Progenitor cell of endocrine pancreas (in vitro differentiated cells): Measurements from ENCODE around the gene SLAMF8. TPM values are rescaled to one million over a fixed set of nuclear protein-coding genes. Genes with fewer than 3 reads are reported as not detected.

Experiments
- DNase-seq: peaks from one replicate; pipeline ENCODE4 v3.0.0; 2021; ENCODE audit warnings: low spot score; ENCODE audit not compliant: unreplicated experiment
- H3K27ac Mint-ChIP-seq: 2 replicates; pipeline ENCODE4 v1.8.0; 2021; ENCODE audit warnings: mild to moderate bottlenecking, moderate library complexity, mixed read lengths
- H3K27me3 Mint-ChIP-seq: 2 replicates; pipeline ENCODE4 v1.8.0; 2021; ENCODE audit warnings: mixed read lengths
- H3K36me3 Mint-ChIP-seq: 2 replicates; pipeline ENCODE4 v1.8.0; 2022; ENCODE audit warnings: mixed read lengths; ENCODE audit not compliant: insufficient read depth
- H3K4me1 Mint-ChIP-seq: 2 replicates; pipeline ENCODE4 v1.8.0; 2021; ENCODE audit warnings: low read depth, mixed read lengths
- H3K4me3 Mint-ChIP-seq: 2 replicates; pipeline ENCODE4 v1.8.0; 2021; ENCODE audit warnings: low read depth, mild to moderate bottlenecking, moderate library complexity, mixed read lengths
- H3K9me3 Mint-ChIP-seq: 2 replicates; pipeline ENCODE4 v1.8.0; 2021; ENCODE audit warnings: low read depth, mixed read lengths
- CTCF ChIP-seq: fragments of 200-600 bp; sonication (generic); IDR thresholded peaks from one replicate; pipeline ENCODE4 v1.5.0; 2021; ENCODE audit warnings: antibody characterized with exemption, mild to moderate bottlenecking; ENCODE audit not compliant: unreplicated experiment
- total RNA-seq: library from RNA; stranded (reverse); gene quantifications from 2 replicates; pipeline ENCODE4 v1.2.1, GENCODE V29; 2021

SLAMF8 gene
- total RNA-seq, 1 donor from 2014 or later, result not detected

GRCh38 chr1:159869607-159870006 is 42.9 kb downstream of the SLAMF8 start:
- Mint-ChIP-seq H3K27ac (no peak overlapping the region), H3K4me3 (no peak overlapping the region), H3K9me3 (no peaks in the 10 kb centered on the region), H3K4me1 (peaks cover 2% of the 10 kb centered on the region), H3K27me3 (peaks cover 83% of the 10 kb centered on the region), H3K36me3 (no peaks in the 10 kb centered on the region)
- DNase-seq, result no peak
- no peak for TF ChIP-seq CTCF

- Mint-ChIP-seq H3K9me3 (no peaks in the 10 kb centered on the region), H3K27ac (no peak overlapping the region), H3K36me3 (no peaks in the 10 kb centered on the region), H3K4me1 (peaks cover 2% of the 10 kb centered on the region), H3K27me3 (peaks cover 81% of the 10 kb centered on the region), H3K4me3 (no peak overlapping the region)
- TF ChIP-seq CTCF, result no peak
- DNase-seq, result no peak
Measured at GRCh38 chr1:159870704-159871103, 44.0 kb downstream of the SLAMF8 start.

DNA sequence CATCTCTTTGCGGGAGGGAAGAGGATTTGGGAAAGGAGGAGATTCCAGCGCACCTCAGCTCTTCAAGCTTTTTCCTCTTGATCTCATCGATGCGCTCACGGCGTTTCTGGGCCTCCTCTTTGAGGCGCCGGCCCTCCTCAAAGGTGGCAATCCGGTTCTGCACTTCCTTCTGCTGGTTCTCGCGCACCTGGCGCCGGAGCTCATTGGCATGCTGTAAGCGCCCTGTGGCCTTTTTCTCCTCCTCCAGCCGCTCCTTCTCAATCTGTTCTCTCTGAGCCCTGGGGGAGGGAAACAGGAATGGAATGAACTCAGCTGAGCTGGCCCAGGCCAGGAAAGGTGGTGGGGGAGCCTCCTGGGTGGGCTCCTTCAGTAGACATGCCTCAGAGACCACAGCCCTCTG is 46.2 kb downstream of the SLAMF8 start:
- DNase-seq, result no peak
- Mint-ChIP-seq H3K27ac (no peak overlapping the region), H3K4me1 (no peaks in the 10 kb centered on the region), H3K36me3 (peaks cover 1% of the 10 kb centered on the region), H3K27me3 (peaks cover 69% of the 10 kb centered on the region), H3K4me3 (no peak overlapping the region), H3K9me3 (no peaks in the 10 kb centered on the region)
- TF ChIP-seq CTCF, result no peak

GRCh38 chr1:159873530-159874143 is 47.0 kb downstream of the SLAMF8 start:
- Mint-ChIP-seq H3K36me3 (peaks cover 1% of the 10 kb centered on the region), H3K9me3 (no peaks in the 10 kb centered on the region), H3K4me1 (no peaks in the 10 kb centered on the region), H3K4me3 (no peak overlapping the region), H3K27me3 (peaks cover 64% of the 10 kb centered on the region), H3K27ac (no peak overlapping the region)
- TF ChIP-seq CTCF, result no peak
- no peak for DNase-seq

GRCh38 chr1:159877695-159878444 is 51.2 kb downstream of the SLAMF8 start:
- Mint-ChIP-seq H3K27ac (no peak overlapping the region), H3K4me3 (no peak overlapping the region), H3K36me3 (peaks cover 1% of the 10 kb centered on the region), H3K4me1 (no peaks in the 10 kb centered on the region), H3K9me3 (no peaks in the 10 kb centered on the region), H3K27me3 (peaks cover 37% of the 10 kb centered on the region)
- no peak for TF ChIP-seq CTCF
- no peak for DNase-seq
